Left kidney (tissue), 2 donors: ENCODE measurements around the gene AURKA. TPM values are rescaled to one million over a fixed set of nuclear protein-coding genes. Genes with fewer than 3 reads are reported as not detected.
"Not testable (repeated sequence)": the region's sequence is repeated elsewhere in the genome, so short reads cannot be mapped to it uniquely, and the experiment has no call there.

Source experiments
- DNase-seq: peaks from one replicate; pipeline ENCODE4 v3.0.0-alpha.2; 2013
- polyA plus RNA-seq: library from polyadenylated mRNA; unstranded; fragments of 120-200 nt; gene quantifications from one replicate; pipeline ENCODE4 v1.2.1, GENCODE V29; 2013; ENCODE audit not compliant: insufficient read length

AURKA gene
- polyA plus RNA-seq, 1 donor: 22.2 TPM

DNA sequence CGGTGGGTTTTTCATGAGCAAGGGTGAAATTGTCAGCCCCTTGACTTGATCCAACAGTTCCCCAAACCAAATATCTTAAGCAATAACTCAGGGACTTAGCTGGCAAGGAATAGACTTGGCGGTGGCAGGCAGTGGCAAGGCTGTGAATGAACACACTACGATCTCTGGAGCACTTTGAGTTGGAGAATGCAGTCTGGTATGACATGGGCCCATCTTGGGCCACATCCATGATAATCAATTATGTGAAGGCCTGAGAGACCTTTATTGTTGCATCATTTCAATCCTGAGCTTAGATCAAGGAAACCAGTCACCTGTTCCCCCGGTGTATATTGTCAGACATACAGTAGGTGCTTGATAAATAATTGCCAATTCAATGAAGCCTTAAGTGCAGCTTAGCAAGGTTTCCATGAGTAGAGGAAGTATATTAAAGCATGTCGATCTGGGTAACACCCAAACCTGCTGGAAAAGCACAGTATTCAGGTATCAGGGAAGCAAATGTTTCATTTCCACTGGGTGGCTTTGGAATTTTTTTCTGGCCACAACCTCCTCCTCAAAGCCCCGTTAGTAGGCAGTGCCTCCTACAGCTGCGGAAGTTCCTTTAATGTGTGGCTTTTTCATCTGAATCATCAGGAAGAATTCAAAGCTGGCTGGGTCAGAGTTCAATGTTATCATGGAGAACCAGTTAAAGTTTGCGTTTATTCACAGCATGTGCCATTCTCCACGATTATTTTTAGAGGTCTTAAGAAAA is 30.2 kb upstream of the AURKA start:
- DNase-seq: no peak

DNA sequence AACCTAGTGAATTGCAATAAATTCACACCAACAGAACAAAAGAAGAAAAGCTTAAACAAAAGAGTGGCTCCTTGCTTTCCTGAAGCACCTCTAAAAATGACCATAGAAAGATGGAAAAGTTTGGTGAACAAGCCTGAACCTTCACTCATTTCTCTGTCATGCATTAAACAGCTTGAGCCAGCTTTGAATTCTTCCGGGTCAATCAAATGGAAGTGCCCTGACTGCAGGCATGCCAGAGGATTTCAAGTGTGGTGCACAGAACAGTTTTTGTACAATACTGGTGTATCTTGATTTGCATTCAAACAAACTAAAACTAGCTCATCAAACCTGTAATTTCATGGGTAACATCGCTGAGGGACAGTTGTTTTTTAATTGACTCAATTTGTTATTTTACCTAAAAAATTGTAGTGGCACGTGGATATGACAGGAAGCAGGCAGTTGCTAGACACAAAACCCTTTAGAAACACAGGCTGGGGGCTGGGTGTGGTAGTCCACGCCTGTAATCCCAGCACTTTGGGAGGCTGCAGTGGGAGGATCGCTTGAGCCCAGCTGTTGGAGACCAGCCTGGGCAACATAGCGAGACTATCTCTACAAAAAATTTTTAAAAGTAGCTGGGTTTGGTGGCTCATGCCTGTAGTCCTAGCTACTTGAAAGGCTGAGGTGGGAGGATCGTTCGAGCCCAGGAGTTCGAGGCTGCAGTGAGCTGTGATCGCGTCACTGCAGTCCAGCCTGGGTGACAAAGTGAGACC is 29.1 kb upstream of the AURKA start:
- DNase-seq: no peak

DNA sequence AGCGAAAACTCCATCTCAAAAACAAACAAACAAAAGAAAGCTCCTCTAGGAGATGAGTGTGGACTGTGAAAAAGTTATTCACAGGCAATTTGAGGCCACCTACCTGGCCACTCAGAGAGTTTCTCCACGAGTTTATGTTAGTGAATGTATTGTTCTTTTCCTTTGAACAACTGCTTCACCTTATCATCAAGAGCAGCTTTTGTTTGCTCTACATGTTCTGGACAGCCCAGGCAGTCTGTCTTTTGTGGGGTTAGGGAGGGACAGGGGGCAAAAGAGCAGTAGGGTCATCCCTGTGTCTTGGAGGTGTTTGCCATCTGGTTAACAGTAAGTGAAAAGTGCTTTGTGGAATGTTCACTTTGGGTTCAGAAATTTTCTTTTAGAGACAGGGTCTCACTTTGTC is 28.0 kb upstream of the AURKA start:
- no peak for DNase-seq

DNA sequence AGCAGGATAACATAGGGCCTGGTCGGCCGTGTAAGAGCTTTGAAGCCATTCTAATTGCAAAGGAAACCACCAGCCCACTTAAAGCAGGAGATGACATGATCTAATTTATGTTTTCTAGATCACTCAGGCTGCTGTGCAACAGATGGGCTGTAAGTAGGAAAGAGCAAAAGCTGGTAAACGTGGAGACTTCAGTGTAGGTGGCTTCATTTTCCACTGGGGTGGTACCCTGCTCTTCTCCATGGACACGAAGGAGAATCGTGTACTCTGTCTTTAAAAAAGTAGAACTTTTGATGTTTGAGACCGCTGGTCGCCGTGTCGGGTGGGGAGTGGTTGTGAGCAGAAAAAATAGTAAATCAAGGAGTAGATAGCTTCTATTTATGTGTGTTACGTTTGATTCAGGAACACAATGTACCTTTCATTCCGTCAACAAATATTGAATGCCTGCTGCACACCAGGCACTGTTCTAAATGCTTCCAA is 26.4 kb upstream of the AURKA start:
- DNase-seq: no peak

DNA sequence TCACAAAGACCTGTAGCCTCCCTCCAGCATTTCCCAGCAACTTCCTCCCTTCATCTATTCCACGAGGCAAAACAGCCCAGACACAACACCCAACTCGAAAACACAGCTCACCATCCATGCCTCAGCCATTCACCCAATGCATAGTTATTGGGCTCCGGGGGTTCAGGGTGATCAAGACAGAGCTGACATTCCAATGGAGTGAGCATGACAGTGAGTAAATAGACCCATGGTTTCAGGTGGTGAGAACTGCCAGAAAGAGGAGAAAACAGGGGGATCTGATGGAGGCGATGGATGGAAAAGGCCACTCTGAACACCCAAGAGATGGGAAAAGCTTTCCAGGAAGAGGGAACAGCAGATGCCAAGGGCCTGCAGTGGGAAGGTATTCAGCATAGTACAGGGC is 25.9 kb upstream of the AURKA start:
- no peak for DNase-seq

DNA sequence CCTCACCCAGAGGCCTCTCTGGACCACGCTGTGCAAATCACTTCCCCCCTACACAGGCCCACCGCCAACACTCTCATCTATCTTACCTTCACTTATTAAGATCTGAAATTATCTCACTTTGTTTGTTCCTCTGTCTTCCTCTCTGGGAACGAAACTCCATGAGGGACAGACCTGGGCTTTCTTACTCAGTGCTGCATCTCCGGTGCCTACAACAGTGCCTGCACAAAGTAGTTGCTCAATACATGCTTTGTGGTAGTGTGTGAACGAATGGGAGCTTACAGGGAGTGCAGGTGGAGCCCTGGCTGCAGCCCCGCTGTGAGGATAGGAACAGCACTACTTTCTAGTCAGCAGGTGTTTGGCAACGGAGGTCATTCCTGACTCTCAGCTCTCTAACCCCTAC is 25.4 kb upstream of the AURKA start:
- no peak for DNase-seq

DNA sequence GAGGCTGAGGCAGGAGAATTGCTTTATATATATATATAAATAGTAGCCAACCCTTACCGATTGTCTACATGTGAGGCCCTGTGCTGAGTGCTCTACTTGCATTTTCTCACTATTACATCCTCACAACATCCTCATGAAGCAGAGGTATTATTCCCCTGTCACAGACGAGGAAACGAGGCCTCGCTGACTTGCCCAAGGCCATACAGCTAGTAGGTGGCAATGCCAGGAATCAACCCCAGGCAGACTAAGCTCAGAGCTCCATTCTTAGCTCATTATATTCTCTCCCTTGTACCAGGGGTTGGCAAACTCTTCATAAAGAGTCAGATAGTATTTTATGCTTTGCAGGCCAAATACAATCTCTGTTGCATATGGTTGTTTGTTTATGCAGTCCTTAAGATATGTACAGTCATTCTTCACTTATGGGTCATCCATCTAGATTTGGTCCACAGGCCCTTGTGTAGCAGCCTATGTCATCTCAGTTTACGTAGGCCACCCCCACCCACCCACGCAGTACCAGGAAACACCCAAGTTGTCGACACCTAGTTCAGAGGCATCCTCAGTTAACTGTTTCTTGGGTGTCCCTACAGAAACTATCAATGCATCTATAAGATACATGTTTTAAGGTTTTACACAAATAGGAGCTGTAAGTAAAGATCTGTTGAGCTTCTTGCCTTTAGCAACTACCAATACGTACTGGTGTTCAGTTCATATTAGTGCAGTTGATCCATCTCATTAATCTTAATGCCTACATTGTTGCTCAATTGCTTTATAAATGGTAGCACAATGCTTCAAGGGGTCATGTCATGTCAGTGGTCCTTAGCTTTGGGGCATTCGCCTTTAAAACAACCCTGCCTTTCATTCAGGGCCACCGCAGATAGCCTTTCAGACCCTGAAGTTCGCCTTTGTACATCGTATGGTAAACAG is 23.1 kb upstream of the AURKA start:
- no peak for DNase-seq

DNA sequence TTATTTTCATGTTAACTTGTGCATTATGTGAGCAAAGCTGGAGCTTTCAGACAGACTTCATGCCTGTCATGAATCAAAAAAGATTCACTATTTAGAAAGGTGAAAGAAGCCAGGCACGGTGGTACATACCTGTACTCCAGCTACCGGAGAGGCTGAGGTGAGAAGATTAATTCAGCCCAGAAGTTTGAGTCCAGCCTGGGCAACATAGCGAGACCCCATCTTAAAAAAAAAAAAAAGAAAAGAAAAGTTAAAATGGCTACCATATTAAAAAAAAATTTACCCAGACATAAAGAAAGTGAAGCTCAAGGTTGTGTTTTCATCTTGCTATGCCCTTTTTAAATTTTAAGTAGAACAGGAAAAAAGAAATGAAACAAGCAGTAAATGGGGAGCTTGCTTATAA is 20.9 kb upstream of the AURKA start:
- no peak for DNase-seq

DNA sequence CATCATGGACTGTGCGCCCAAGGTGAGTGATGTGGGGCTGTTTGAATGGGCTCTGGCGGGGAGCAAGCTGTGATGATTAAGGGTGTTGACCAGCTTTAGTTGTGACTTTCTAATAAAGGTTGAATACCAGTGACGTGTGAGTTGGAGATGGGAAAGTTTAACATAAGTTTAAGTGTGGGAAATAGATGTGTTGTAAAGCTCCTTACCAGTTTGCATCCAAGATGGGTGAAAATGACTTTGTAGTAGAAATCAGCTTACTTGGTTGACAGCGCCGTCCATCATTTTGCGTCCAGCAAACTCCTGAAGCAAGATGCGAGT is 20.4 kb upstream of the AURKA start:
- DNase-seq: no peak

DNA sequence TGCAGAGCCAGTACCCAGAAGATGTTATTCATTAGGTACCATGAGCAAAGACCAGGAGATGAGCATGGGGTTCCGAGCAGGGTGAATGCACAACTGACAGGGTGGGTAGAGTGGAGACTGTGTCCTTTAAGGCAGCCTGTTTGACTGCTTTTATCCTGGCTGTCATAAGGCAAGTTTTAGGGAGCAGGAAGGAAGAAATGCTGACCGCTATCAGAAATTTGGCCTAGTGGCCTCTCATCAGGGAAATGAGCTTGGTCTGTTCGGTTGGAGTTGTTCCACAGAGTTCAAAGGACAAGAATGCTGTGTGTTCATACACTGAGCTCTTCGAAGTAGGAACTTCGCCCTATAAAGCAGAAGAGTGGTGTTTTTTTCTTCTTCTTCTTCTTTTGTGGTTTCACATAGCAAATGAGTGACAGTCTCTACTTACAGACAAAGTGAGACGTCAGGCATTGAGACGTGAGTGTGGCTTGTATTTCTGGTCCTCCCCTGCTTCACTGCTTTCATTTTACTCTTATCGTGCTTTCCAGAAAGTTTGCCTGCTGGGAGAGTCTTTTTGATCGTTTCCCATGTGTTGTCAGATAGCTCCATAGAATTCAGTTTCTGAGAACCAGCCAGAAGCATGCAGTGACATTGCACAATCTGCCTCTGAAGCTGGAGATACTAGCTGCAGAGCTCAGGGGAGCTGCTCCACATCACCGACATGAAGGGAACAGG is 19.9 kb upstream of the AURKA start, which contains the start of gene CASS4:
TSS of gene CASS4 (plus strand) at position 502 of the 714 bp plus-strand sequence. CDS start at position 701, 199 bp downstream.
- peak; percentile 42 for DNase-seq

DNA sequence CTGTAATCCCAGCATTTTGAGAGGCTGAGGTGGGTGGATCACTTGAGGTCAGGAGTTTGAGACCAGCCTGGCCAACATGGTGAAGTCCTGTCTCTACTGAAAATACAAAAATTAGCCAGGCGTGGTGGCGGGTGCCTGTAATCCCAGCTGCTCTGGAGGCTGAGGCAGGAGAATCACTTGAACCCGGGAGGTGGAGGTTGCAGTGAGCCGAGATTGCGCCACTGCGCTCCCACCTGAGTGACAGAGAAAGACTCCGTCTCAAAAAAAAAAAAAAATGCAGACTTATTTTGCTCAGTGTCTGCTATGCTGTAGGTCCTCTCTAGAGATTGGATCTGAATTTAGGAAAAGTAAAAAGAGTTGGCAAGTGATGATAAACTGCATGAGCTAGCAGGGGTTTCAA is 19.3 kb upstream of the AURKA start:
- DNase-seq: not testable (repeated sequence)

DNA sequence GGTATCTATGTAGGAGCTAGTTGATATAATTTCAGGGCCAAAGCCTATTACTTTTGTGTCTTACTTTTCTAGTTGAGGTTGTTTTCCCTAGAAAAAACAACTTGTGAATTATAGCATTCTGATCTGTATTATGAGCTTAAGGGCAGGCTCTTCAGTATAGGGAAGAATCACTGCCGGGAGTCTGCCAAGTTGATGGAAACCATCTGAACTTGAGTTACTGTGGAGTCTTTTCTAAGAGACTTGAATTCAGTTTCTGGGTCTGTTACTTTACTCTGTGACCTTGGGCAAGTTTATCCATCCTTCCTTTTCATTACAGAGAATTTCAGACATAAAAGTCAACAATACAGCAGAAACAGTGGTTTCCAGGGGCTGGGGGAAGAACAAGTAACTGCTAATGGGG is 17.9 kb upstream of the AURKA start:
- DNase-seq: peak; percentile 45

DNA sequence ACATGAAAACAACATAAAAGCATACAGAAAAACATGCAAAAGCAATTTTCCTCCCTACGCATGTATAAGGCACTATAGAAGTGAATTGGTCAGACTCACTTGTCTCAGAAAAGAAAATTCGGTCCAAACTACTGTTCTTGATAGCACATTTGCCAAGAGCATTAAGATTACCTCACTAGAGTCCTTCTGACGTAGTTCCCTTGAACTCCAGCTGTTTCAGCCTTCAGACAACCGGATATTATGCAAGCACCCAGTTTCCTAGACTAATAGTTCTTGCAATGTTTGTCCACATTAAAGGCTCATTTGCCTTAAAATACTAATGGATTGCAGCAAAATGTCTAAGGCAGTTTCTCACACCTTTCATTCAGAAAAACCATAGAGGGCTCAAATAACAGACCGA is 17.5 kb upstream of the AURKA start:
- no peak for DNase-seq

DNA sequence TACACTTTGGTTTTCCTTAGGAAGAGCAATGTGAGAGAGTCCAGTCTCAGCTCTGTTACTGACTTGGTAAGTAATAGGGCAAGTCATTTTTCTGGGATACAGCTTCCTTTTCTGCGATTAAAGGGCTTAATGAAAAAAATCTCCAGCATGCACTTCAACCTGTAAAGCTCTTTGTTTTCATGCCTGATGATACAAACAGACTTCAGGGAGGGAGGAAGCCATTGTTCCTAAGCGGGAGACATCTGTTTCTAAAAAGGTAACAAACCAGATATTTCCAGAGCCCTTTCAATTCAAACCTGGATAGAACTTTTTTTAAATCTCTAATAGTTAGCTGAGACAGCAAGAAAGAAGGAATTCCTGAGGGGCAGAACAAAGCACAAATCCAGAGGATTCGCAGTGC is 14.9 kb upstream of the AURKA start:
- DNase-seq: no peak

DNA sequence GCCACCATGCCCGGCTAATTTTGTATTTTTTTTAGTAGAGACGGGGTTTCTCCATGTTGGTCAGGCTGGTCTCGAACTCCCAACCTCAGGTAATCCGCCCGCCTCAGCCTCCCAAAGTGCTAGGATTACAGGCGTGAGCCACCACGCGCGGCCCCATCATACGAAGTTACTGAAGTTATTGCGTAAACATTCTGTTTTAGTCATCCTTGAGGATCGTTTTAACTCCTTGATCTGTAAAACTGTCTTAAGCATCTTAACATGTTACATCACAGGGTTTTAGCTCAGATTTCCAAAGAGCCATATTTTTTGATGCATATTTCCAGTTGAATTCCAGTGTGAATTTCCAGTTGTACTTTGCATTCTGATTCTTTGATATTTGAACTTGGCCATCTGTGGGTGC is 13.3 kb upstream of the AURKA start:
- DNase-seq: not testable (repeated sequence)

DNA sequence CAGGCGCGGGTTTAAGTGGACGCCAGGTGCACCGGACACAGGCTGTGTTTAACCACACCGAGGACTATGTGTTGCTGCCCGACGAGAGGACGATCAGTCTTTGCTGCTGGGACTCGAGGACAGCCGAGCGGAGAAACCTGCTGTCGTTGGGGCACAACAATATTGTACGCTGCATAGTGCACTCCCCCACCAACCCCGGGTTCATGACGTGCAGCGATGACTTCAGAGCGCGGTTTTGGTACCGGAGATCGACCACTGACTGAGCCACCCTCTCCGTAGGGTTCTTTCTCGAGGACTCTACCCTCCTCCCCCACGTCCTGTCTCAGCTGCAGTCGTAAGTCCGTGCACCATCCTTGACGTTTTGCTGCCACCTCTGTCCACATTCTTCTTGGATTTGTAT is 11.4 kb upstream of the AURKA start:
- no peak for DNase-seq

DNA sequence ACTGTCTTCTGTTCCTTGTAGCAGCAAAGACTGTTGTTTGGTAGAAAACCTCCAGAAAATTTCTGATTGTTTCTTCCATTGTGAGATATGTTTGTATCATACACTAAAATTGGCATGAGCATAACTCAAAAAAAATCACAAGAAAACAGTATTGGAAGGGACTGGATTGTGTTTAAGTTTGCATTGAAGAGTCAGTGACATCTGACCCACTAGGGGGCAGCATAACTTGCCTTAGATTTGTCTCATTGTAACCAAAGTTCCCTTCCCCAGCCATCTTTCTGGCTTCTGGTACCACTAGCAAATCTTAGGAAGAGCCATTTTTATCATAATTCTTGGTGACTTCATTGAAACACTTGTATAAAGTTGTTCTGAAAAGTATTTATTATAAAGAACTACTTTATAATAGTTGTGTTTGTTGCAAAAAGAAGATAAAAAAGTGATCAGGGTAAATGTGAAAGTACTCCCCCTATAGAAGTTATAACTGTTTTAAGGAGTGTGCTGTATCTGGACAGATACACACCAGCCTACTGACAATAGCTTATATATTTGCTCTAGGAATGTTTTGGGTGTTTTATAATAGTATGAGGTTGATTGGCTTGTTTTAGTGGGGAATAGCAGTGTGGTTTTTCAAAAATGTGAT is 8.1 kb upstream of the AURKA start:
- peak; percentile 60 for DNase-seq

DNA sequence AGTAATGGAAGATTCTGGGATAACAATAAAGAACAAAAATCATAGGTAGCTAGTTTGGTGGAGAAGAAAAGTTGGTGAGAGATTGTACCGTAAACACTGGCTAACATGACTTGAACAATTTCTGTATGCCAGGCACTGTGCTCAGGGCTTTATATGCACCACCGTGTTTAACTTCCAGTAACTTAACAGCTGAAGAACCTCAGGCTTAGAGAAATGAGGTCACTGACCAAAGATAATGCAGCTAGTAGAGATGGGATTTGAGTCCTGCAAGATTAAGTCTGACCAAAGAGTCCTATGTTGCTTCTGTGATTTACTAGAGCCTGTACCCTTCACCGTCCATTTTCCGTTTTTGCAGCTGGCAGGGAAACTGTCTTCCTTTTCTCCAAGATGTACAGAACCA is 3.2 kb upstream of the AURKA start:
- DNase-seq: no peak

DNA sequence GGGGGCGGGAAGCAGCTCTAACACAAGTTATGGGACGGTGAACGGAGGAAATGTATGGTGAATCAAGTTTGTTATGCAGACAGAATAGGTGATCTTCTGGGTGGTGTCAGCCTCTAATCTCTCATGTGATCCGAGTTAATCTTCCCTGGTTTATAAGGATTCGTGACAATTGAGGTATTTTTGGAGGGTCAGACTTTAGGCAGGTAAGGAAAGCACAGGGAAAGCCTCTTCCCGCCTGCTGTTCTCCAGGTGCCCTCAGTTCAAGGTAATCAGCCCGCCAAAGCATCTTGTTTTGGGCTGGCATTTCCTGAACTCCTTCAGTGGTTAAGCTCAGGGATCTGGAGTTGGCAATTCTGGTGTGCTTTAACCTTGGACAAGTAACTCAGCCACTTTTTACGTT is 1.6 kb upstream of the AURKA start:
- DNase-seq: no peak

DNA sequence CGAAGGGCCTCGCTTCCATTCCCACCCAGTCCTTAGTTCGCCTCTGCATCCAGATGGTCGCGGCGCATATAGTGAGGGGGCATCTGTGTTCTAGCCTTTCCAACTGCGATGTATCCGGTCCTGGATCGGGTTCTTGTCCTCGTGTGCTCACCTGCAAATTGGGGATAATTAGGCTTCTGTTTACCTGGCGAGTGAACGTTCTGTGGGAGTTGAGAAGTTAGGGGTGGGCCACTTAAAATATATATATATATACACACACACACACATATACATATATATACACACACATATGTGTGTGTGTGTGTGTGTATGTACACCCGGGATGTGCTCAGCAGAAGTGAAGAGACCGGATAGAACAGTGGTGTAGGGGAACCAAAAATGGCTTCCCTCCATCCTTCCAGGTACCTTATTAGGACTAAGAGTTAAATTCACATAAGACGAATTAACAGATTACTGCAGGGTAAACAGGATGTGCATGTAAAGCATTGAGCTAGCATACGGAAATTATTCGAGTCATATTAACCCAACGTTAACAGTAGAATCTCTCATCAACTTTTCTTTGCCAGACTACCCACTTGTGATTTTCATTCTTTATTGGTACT is 967 bp upstream of the AURKA start:
- DNase-seq: no peak

DNA sequence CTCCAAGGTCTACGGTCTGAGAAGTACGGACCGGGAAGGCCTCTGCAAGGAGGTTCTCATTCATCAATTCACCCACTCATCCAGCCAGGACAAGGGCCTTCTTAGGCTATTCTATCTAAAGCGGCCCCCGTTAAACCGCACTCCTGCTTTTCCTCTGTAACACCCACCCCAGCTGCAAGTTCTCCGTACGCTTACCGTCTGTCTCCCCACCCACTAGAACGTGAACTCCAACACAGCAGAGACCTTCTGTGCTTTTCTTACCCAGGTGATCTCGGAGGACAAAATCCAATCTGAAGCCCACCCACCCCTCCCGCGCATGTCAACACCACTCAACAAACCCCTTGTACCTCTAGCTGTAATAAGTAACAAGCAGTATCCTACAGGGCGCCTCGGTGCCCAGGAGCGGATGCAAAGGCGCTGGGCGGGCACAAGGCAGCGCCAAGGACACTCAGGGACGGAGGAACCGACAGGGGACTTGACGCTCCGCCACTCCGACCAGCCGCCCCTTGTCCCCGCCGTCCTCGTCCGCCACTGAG is 351 bp downstream of the AURKA start:
- no peak for DNase-seq
